ENCODE measurements around the gene ERBB3. TPM values are rescaled to one million over a fixed set of nuclear protein-coding genes. Genes with fewer than 3 reads are reported as not detected.
"Not testable (repeated sequence)": the region's sequence is repeated elsewhere in the genome, so short reads cannot be mapped to it uniquely, and the experiment has no call there.

The ERBB3 gene
- total RNA-seq, 1 donor: 1.5 TPM

GRCh38 chr12:56061982-56062381 is 18.0 kb upstream of the ERBB3 start:
- H3K4me3 ChIP-seq (ENCODE audit: low read depth, low read length): no peak overlapping the region
- no peak for DNase-seq (ENCODE audit: low read depth)
- TF ChIP-seq CTCF (IDR thresholded peaks at IDR 0.05; ENCODE audit: insufficient read depth, low read length): no peak

- peak; percentile 32 for DNase-seq (ENCODE audit: low read depth)
- no peak for TF ChIP-seq CTCF (IDR thresholded peaks at IDR 0.05; ENCODE audit: insufficient read depth, low read length)
- no peak overlapping the region for H3K4me3 ChIP-seq (ENCODE audit: low read depth, low read length)
Measured at GRCh38 chr12:56062996-56063395, 17.0 kb upstream of the ERBB3 start.

GRCh38 chr12:56071648-56072047 is 8.3 kb upstream of the ERBB3 start:
- DNase-seq (ENCODE audit: low read depth): peak; percentile 49
- no peak overlapping the region for H3K4me3 ChIP-seq (ENCODE audit: low read depth, low read length)
- TF ChIP-seq CTCF (IDR thresholded peaks at IDR 0.05; ENCODE audit: insufficient read depth, low read length): no peak

- no peak for DNase-seq (ENCODE audit: low read depth)
- no peak for TF ChIP-seq CTCF (IDR thresholded peaks at IDR 0.05; ENCODE audit: insufficient read depth, low read length)
- no peak overlapping the region for H3K4me3 ChIP-seq (ENCODE audit: low read depth, low read length)
Measured at GRCh38 chr12:56074396-56074795, 5.6 kb upstream of the ERBB3 start.

GRCh38 chr12:56077966-56078365 is 2.0 kb upstream of the ERBB3 start:
- not testable (repeated sequence) for DNase-seq (ENCODE audit: low read depth)

GRCh38 chr12:56078427-56078826 is 1.5 kb upstream of the ERBB3 start:
- DNase-seq (ENCODE audit: low read depth): no peak
- no peak overlapping the region for H3K4me3 ChIP-seq (ENCODE audit: low read depth, low read length)
- no peak for TF ChIP-seq CTCF (IDR thresholded peaks at IDR 0.05; ENCODE audit: insufficient read depth, low read length)

More at GRCh38 chr12:56077966-56078365, 2.0 kb upstream of the ERBB3 start:
- not testable (repeated sequence) for H3K4me3 ChIP-seq (ENCODE audit: low read depth, low read length)

- peak overlapping the region; percentile 74 for H3K4me3 ChIP-seq (ENCODE audit: low read depth, low read length)
- DNase-seq (ENCODE audit: low read depth): peak; percentile 80
- TF ChIP-seq CTCF (IDR thresholded peaks at IDR 0.05; ENCODE audit: insufficient read depth, low read length): peak; percentile 87
Measured at GRCh38 chr12:56078931-56079722, 838 bp upstream of the ERBB3 start.
